Activated naive CD8-positive, alpha-beta T cell treated with anti-CD3 and anti-CD28 coated beads, Interleukin-2, amount 10 ng/mL, durations not matched to agents 7 days and 5 days (primary cell): ENCODE data around the gene ZIC1. TPM values are rescaled to one million over a fixed set of nuclear protein-coding genes. Genes with fewer than 3 reads are reported as not detected.
A peak's percentile ranks its signal among the peaks of the same experiment; 100 is the strongest.

Experiments used
- ATAC-seq: fragments of 150-1000 bp; cut with Tn5 transposase; one replicate; pipeline ENCODE4 v1.10.0; 2021; ENCODE audit warnings: low read depth, moderate library complexity
- POLR2A ChIA-PET: fragments of 350-600 bp; sonication (Branson Sonifier 250); formaldehyde crosslinking; loops from one replicate; lab custom pipeline; 2021; ENCODE audit warnings: antibody characterized with exemption; lab: Charles Lee
- DNase-seq: peaks from one replicate; pipeline ENCODE4 v3.0.0; 2021
- H3K27ac Mint-ChIP-seq: one replicate; pipeline ENCODE4 v1.8.0; 2022; ENCODE audit warnings: mild to moderate bottlenecking, mixed read lengths
- H3K27me3 Mint-ChIP-seq: one replicate; pipeline ENCODE4 v1.8.0; 2022; ENCODE audit warnings: mild to moderate bottlenecking, moderate library complexity, mixed read lengths
- H3K36me3 Mint-ChIP-seq: one replicate; pipeline ENCODE4 v1.8.0; 2021; ENCODE audit warnings: mild to moderate bottlenecking, mixed read lengths
- H3K4me1 Mint-ChIP-seq: one replicate; pipeline ENCODE4 v1.8.0; 2021; ENCODE audit warnings: mixed read lengths
- H3K4me3 Mint-ChIP-seq: one replicate; pipeline ENCODE4 v1.8.0; 2022; ENCODE audit warnings: mild to moderate bottlenecking, moderate library complexity, mixed read lengths
- H3K9me3 Mint-ChIP-seq: one replicate; pipeline ENCODE4 v1.8.0; 2021; ENCODE audit warnings: mixed read lengths
- total RNA-seq, 2 experiments: library from RNA; stranded (reverse); gene quantifications; one replicate each; pipeline ENCODE4 v1.2.3, GENCODE V29; 2021

Gene ZIC1
- total RNA-seq, 2 experiments from 2014 or later = not detected

DNA sequence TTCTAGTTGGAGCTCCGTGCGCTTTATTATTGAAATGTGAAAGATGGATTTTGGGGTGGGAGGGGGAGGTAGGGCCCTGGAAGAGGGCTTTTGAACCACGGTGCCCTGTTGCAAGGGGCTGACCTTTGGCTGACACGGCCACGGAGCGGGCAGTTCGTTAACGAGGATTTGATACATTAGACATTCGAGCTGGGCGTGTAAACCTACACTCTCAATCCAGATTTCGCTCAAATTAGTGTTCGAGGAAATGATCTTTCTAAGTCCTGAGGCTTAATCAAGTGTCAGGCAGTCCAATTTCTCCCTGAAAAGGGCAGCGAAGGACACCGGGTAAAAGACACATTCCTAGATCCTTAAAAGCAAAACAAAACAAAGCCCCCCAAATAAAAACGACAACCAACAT is 13.0 kb downstream of the ZIC1 start:
- Mint-ChIP-seq H3K27me3 (peaks cover 71% of the 10 kb centered on the region), H3K4me1 (peaks cover 1% of the 10 kb centered on the region), H3K36me3 (peaks cover 2% of the 10 kb centered on the region), H3K4me3 (no peak overlapping the region), H3K27ac (no peak overlapping the region), H3K9me3 (peaks cover 11% of the 10 kb centered on the region)
- POLR2A ChIA-PET = no interaction called here
- ATAC-seq = no peak
- no peak for DNase-seq

DNA sequence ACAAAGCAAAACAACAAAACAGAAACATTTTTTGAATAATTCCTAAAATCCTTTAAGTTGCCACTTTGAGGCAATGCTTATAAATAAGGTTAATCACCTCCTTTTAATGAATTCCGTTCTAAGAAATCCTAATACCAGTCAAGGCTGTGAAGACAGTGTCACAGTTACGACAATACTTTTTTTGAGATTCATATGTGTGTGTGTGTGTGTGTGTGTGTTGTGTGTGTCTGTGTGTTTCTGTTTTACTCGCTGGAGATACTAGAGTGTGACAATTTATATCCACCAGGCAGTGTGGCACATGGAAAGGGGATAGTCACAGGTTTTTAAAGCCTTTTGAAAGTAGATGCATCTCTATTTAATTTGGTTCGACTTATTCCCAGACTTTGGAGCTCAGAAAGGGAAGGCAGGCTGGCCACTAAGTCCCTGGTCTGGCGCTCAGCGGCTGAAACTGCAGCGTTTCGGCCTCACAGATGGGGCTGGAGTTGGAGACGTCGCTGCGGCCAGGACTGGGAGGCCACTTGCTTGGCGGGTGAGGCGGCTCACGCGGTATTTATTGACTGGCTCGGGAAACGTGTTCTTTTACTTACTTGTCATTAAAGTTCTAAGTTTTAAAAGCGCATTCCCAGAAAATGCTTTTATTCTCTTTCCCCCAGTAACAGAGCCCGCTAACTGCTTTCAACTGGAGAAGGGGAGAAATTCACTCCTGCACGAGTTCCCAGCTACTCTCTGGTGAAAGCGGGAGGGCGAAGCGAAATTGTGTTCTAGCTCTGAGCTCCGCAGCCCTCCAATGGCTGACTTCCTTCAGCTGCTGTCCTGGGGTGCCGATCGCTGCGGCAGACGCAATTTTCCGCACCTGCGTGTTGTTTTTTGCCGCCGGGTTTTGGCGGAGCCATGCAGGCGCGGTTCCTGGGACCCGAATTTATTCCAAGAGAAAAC is 13.7 kb downstream of the ZIC1 start:
- POLR2A ChIA-PET = no interaction called here
- Mint-ChIP-seq H3K27ac (peak overlapping the region; percentile 48), H3K4me3 (peak overlapping the region; percentile 10), H3K36me3 (peaks cover 2% of the 10 kb centered on the region), H3K27me3 (peaks cover 65% of the 10 kb centered on the region), H3K4me1 (peaks cover 1% of the 10 kb centered on the region), H3K9me3 (peaks cover 11% of the 10 kb centered on the region)
- no peak for ATAC-seq
- no peak for DNase-seq

DNA sequence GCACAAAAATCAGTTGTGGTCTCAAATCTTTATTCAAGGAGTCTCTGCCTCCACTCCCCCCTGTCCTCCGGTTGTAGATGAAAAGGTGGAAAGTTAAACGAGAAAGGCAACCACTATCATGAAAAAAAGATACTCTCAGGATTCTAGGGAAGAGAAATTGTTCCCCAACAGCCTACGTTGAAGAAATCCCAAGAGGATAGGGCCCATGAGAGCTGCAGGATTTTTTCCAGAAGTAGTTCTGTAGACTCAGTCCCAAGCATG is 14.3 kb downstream of the ZIC1 start:
- POLR2A ChIA-PET = no interaction called here
- Mint-ChIP-seq H3K9me3 (peaks cover 11% of the 10 kb centered on the region), H3K36me3 (peaks cover 2% of the 10 kb centered on the region), H3K27me3 (peaks cover 59% of the 10 kb centered on the region), H3K4me3 (no peak overlapping the region), H3K27ac (peak overlapping the region; percentile 34), H3K4me1 (peaks cover 1% of the 10 kb centered on the region)
- no peak for DNase-seq
- no peak for ATAC-seq

DNA sequence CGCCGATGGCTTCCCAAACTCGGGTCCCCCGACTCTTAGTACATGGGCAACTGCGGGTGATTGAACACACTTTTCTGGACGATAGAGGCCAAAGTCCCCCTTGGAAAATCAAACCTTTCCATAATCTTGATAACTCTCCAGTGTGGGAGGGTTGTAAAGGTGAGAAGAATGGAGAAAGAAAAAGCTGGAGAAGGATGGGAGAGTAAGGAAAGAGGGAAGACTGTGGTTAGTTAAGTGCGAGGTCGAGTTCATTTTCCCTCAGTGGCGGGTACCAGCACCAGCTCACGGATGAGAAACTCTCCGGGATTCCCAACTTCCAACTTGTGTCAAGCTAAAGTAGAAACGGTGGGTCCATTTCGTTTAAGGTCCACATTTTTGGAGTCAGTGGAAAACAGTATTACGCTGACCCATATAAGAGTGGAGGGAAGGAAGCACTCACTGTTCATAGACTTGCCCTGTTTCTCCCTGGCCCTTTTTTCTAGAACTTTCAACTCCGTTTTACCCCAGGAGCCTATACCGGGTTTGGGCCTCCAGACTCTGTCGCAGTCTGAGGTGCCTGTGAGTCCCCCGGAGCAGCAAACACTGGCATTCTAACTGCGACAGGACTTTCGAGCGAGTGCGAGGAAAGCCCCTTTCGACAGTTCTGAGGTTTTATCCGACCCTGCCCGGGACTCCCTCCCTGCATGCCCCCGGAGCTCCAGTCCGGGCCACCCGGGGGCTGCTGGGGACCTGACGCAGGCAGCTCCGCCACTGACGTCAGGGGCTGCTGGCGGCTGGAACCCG is 14.8 kb downstream of the ZIC1 start:
- ATAC-seq = no peak
- Mint-ChIP-seq H3K4me3 (no peak overlapping the region), H3K9me3 (peaks cover 9% of the 10 kb centered on the region), H3K27ac (no peak overlapping the region), H3K27me3 (peaks cover 56% of the 10 kb centered on the region), H3K36me3 (peaks cover 2% of the 10 kb centered on the region), H3K4me1 (peaks cover 1% of the 10 kb centered on the region)
- no peak for DNase-seq
- POLR2A ChIA-PET = no interaction called here

- Mint-ChIP-seq H3K4me3 (no peak overlapping the region), H3K9me3 (peaks cover 6% of the 10 kb centered on the region), H3K27ac (no peak overlapping the region), H3K36me3 (no peaks in the 10 kb centered on the region), H3K4me1 (peaks cover 1% of the 10 kb centered on the region), H3K27me3 (peaks cover 52% of the 10 kb centered on the region)
- POLR2A ChIA-PET = no interaction called here
- no peak for ATAC-seq
- DNase-seq = no peak
These were observed 15.6 kb downstream of the ZIC1 start for GRCh38 chr3:147424581-147425387.

DNA sequence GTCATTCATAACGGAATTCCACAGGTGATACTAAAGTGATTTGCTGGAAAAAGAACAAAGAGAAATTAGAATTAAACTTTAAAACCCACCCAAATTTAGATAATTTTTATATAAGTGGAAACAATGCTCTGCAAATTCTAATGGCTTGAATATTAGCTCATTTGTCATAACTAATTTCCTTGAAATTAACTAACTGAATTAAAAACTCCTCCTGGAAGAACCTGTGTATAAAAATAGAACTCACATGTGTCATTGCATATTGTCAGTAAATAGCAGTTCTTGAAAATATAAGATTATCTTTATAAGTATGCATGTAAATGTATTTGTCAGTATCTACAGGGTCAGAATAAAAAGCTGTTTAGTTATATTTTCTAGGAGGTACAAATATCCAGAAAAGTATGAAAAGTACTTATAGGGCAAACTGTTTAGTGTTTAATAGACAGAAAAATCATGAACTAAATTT is 16.3 kb downstream of the ZIC1 start:
- peaks cover 1% of the 10 kb centered on the region for H3K4me1 Mint-ChIP-seq

GRCh38 chr3:147426931-147427330 is 17.8 kb downstream of the ZIC1 start:
- Mint-ChIP-seq H3K9me3 (peaks cover 2% of the 10 kb centered on the region), H3K36me3 (no peaks in the 10 kb centered on the region), H3K4me3 (no peak overlapping the region), H3K27me3 (peaks cover 35% of the 10 kb centered on the region), H3K27ac (no peak overlapping the region), H3K4me1 (peaks cover 1% of the 10 kb centered on the region)
- ATAC-seq (no peak), DNase-seq (no peak)
- POLR2A ChIA-PET = no interaction called here

More for the DNA sequence above, 16.3 kb downstream of the ZIC1 start:
- H3K4me3 Mint-ChIP-seq = no peak overlapping the region
- no peak for DNase-seq
- no peak for ATAC-seq
- H3K36me3 Mint-ChIP-seq = no peaks in the 10 kb centered on the region
- H3K27me3 Mint-ChIP-seq = peaks cover 46% of the 10 kb centered on the region
- H3K27ac Mint-ChIP-seq = no peak overlapping the region
- H3K9me3 Mint-ChIP-seq = peaks cover 2% of the 10 kb centered on the region
- POLR2A ChIA-PET = no interaction called here

GRCh38 chr3:147427746-147428145 is 18.6 kb downstream of the ZIC1 start:
- POLR2A ChIA-PET = no interaction called here

GRCh38 chr3:147428326-147428725 is 19.2 kb downstream of the ZIC1 start:
- no peak for ATAC-seq
- Mint-ChIP-seq H3K36me3 (no peaks in the 10 kb centered on the region), H3K9me3 (no peaks in the 10 kb centered on the region), H3K27me3 (peaks cover 21% of the 10 kb centered on the region), H3K4me3 (no peak overlapping the region), H3K4me1 (no peaks in the 10 kb centered on the region), H3K27ac (no peak overlapping the region)
- POLR2A ChIA-PET = no interaction called here
- DNase-seq = no peak

More at GRCh38 chr3:147427746-147428145, 18.6 kb downstream of the ZIC1 start:
- Mint-ChIP-seq H3K36me3 (no peaks in the 10 kb centered on the region), H3K9me3 (no peaks in the 10 kb centered on the region), H3K27me3 (peaks cover 27% of the 10 kb centered on the region), H3K4me3 (no peak overlapping the region), H3K27ac (no peak overlapping the region), H3K4me1 (no peaks in the 10 kb centered on the region)
- ATAC-seq (no peak), DNase-seq (no peak)

DNA sequence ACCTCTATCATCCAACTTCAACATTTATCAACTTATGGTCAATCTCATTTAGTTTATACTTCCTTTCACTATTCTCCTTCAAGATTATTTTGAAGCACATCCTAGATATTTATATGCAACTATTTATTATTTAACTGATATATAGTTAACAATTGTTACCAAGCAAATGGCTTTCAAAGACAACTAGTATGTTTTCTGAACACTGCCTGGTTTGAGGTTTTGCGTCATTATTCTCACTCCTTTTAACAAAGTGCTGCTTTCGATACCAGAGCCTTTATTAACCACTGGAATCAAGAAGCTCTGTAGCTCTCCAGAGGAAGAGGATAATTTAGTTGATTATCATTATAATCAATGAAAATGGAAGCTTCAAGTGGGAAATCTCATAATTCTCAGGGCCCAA is 19.6 kb downstream of the ZIC1 start:
- POLR2A ChIA-PET = no interaction called here
- DNase-seq = no peak

DNA sequence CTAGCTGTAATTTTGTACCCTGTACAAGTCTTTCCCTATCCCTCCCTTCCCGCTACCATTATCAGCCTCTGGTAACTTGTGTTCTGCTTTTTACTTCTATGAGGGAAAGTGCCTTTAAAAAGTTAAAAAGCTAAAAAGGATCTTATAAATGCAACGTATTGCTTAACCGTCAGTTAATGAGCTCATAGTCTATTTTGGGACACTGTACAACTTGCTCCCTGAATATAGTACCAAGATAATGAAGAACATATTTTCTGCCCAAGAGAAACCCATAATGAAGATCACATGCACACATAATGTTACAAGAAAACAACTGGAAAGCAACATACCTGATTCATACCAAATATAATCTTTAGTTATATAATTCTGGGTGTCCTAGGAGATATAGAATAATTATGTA is 22.6 kb downstream of the ZIC1 start:
- no peak for ATAC-seq
- DNase-seq = no peak
- H3K36me3 Mint-ChIP-seq = no peaks in the 10 kb centered on the region
- POLR2A ChIA-PET = no interaction called here
- no peaks in the 10 kb centered on the region for H3K9me3 Mint-ChIP-seq
- H3K27me3 Mint-ChIP-seq = no peaks in the 10 kb centered on the region
- no peak overlapping the region for H3K27ac Mint-ChIP-seq
- H3K4me1 Mint-ChIP-seq = no peaks in the 10 kb centered on the region
- H3K4me3 Mint-ChIP-seq = no peak overlapping the region

More for the DNA sequence above, 19.6 kb downstream of the ZIC1 start:
- no peak for ATAC-seq
- H3K27me3 Mint-ChIP-seq = peaks cover 17% of the 10 kb centered on the region
- no peak overlapping the region for H3K4me3 Mint-ChIP-seq
- no peaks in the 10 kb centered on the region for H3K4me1 Mint-ChIP-seq
- H3K27ac Mint-ChIP-seq = no peak overlapping the region
- H3K36me3 Mint-ChIP-seq = no peaks in the 10 kb centered on the region
- no peaks in the 10 kb centered on the region for H3K9me3 Mint-ChIP-seq

- Mint-ChIP-seq H3K27ac (no peak overlapping the region), H3K36me3 (no peaks in the 10 kb centered on the region), H3K9me3 (no peaks in the 10 kb centered on the region), H3K4me1 (no peaks in the 10 kb centered on the region), H3K27me3 (no peaks in the 10 kb centered on the region), H3K4me3 (no peak overlapping the region)
- no peak for DNase-seq
- ATAC-seq = no peak
- POLR2A ChIA-PET = no interaction called here
These were observed 38.1 kb downstream of the ZIC1 start for GRCh38 chr3:147447224-147447623.

GRCh38 chr3:147449669-147450068 is 40.5 kb downstream of the ZIC1 start:
- Mint-ChIP-seq H3K9me3 (no peaks in the 10 kb centered on the region), H3K4me3 (no peak overlapping the region), H3K27me3 (no peaks in the 10 kb centered on the region), H3K36me3 (no peaks in the 10 kb centered on the region), H3K27ac (no peak overlapping the region), H3K4me1 (no peaks in the 10 kb centered on the region)
- no peak for ATAC-seq
- POLR2A ChIA-PET = no interaction called here
- no peak for DNase-seq
